ENCODE data around the gene TTLL5.

DNA sequence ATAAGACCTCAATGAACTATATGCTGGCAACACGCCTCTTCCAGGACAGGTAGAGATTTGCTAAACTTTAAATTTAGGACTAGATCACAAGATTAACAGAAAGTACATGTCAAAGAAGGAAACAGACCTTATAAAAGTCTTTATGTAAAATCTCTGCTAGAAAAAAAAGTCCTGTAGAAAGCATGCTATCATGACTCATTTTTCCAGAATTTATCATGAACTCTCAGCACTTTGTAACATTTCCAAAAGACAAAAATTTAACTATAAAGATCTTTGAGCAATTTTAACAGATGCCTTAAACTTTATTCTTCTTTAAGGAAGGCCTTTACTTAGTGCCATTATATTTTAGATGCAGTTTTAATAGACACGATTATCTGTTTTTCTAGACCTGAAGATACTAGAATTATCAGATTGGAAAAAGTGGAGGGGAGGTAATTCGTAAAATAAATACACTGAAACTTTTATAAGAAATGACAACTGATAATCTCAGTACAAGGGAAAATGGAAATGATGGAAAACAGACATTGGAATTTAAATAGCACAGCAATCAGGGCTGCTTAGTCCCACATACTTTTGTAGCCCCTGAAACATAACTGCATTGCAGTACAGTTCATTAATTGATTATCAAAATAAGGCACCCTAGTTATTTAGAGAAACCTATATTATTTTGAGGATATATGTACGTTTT is 92.0 kb downstream of the TTLL5 start:
- no peak for TF ChIP-seq SP1 (IDR thresholded peaks at IDR 0.05)
- TF ChIP-seq CTBP1 (IDR thresholded peaks at IDR 0.05; ENCODE audit: borderline replicate concordance), result no peak
- TF ChIP-seq BHLHE40 (IDR thresholded peaks at IDR 0.05; ENCODE audit: borderline replicate concordance), result no peak
- no peak for TF ChIP-seq ELF4 (IDR thresholded peaks at IDR 0.05)
- no peak for TF ChIP-seq LEF1 (IDR thresholded peaks at IDR 0.05; ENCODE audit: borderline replicate concordance)
- no peak for TF ChIP-seq NFRKB (IDR thresholded peaks at IDR 0.05)
- TF ChIP-seq FOXK2 (IDR thresholded peaks at IDR 0.05), result no peak

Data from HEK293T (cell line).